Limb (tissue), 2 donors: ENCODE results near the gene PGP.
"Not testable (repeated sequence)": the region's sequence is repeated elsewhere in the genome, so short reads cannot be mapped to it uniquely, and the experiment has no call there.

Experiments
- DNase-seq, 2 donors: peaks; one replicate each; pipeline ENCODE4 v3.0.0-alpha.2; 2016; ENCODE audit errors: extremely low spot score in 2 of 2

Gene PGP

GRCh38 chr16:2223221-2223941, 8.7 kb upstream of the PGP start, which contains the start of gene E4F1:
Gene E4F1, plus strand, starts transcription at chr16:2223591. Its CDS starts 23 bp downstream, at chr16:2223614.
- DNase-seq = peak; percentile 98 to 99

- no peak for DNase-seq
Measured at GRCh38 chr16:2216330-2216729, 1.7 kb upstream of the PGP start.

- no peak for DNase-seq
Measured at GRCh38 chr16:2213817-2214718, 572 bp downstream of the PGP start.

GRCh38 chr16:2212362-2213324, 2.0 kb downstream of the PGP start:
- no peak for DNase-seq

- DNase-seq = no peak
Measured at GRCh38 chr16:2211923-2212347, 2.7 kb downstream of the PGP start.

GRCh38 chr16:2210386-2211365, 4.0 kb downstream of the PGP start, which contains the start of gene BRICD5:
Gene BRICD5, minus strand, starts transcription at chr16:2210863. Its CDS starts 30 bp downstream, at chr16:2210833.
- DNase-seq = no peak

GRCh38 chr16:2210009-2210332, 4.7 kb downstream of the PGP start:
- DNase-seq = no peak

GRCh38 chr16:2209258-2210008, 5.2 kb downstream of the PGP start:
- DNase-seq = no peak

GRCh38 chr16:2208772-2209171, 5.9 kb downstream of the PGP start:
- no peak for DNase-seq

GRCh38 chr16:2208308-2208707, 6.3 kb downstream of the PGP start:
- DNase-seq = no peak

- DNase-seq = no peak
Measured at GRCh38 chr16:2207872-2208271, 6.8 kb downstream of the PGP start.

GRCh38 chr16:2206780-2207433, 7.7 kb downstream of the PGP start:
- no peak for DNase-seq

- DNase-seq = no peak
Measured at GRCh38 chr16:2206420-2206779, 8.2 kb downstream of the PGP start.

GRCh38 chr16:2205967-2206313, 8.7 kb downstream of the PGP start:
- peak in 1 of 2 donors; percentile 59 for DNase-seq

GRCh38 chr16:2205104-2205966, 9.3 kb downstream of the PGP start, which contains the start of gene MLST8:
Gene MLST8, plus strand, starts transcription at chr16:2205454. Its CDS starts 632 bp downstream, at chr16:2206086.
- DNase-seq = peak; percentile 88 to 95

GRCh38 chr16:2204416-2205103, 10.1 kb downstream of the PGP start:
- DNase-seq = no peak

- DNase-seq = not testable (repeated sequence)
Measured at GRCh38 chr16:2203119-2203688, 11.4 kb downstream of the PGP start.
